ENCODE measurements around the gene CCNG2.
"Not testable (repeated sequence)": the region's sequence is repeated elsewhere in the genome, so short reads cannot be mapped to it uniquely, and the experiment has no call there.

Gene CCNG2

DNA sequence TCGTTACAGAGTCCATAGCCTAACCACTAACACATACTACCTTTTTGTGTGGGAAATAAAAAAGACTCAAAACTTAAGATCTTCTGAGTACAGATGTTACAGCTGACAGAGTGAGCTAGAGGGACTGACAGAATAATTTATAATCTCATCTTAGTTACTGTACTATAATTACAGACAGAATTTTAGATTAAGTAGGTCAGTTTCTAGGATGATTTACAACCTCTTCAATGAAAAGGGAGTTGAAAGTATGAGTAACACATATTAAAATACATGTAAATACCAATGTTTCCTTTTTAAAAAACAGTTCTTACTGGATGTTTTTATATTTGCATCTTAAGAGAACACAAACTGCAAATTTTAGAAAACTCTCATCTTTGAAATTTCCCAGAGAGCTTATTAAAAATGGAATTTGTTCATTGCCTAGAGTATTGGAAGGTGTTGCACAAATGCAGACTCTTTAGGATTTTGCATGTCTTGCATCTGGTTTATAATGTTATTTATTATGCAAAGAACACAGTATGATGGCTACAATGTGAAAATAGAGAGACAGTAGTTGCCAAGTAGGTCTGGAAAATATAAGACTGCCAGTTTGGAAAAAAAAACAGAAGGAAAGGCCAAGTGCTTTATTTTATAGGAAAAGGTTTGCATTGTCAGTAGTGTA lies 24.2 kb upstream of the CCNG2 start:
- H3K4me3 ChIP-seq (ENCODE audit: low read depth, low read length): no peak overlapping the region
- TF ChIP-seq, protein P1, sequence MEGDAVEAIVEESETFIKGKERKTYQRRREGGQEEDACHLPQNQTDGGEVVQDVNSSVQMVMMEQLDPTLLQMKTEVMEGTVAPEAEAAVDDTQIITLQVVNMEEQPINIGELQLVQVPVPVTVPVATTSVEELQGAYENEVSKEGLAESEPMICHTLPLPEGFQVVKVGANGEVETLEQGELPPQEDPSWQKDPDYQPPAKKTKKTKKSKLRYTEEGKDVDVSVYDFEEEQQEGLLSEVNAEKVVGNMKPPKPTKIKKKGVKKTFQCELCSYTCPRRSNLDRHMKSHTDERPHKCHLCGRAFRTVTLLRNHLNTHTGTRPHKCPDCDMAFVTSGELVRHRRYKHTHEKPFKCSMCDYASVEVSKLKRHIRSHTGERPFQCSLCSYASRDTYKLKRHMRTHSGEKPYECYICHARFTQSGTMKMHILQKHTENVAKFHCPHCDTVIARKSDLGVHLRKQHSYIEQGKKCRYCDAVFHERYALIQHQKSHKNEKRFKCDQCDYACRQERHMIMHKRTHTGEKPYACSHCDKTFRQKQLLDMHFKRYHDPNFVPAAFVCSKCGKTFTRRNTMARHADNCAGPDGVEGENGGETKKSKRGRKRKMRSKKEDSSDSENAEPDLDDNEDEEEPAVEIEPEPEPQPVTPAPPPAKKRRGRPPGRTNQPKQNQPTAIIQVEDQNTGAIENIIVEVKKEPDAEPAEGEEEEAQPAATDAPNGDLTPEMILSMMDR (IDR thresholded peaks at IDR 0.05; ENCODE audit: borderline replicate concordance, insufficient read depth, low read depth, low read length): no peak

DNA sequence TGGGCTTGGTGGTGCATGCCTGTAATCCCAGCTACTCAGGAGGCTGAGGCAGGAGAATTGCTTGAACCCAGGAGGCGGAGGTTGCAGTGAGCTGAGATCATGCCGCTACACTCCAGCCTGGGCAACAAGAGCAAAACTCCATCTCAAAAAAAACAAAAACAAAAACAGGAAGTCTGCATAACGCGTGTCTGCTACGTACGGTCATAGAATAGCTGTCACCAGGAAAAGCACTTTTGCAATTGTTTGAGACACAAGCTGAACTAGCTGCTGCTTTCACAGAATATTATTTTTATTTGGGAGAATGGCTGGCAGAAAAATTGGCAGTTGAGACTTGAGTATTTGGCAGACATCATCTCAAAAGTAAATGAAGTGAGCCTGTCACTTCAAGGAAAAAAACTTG lies 19.6 kb upstream of the CCNG2 start:
- H3K4me3 ChIP-seq (ENCODE audit: low read depth, low read length): not testable (repeated sequence)

DNA sequence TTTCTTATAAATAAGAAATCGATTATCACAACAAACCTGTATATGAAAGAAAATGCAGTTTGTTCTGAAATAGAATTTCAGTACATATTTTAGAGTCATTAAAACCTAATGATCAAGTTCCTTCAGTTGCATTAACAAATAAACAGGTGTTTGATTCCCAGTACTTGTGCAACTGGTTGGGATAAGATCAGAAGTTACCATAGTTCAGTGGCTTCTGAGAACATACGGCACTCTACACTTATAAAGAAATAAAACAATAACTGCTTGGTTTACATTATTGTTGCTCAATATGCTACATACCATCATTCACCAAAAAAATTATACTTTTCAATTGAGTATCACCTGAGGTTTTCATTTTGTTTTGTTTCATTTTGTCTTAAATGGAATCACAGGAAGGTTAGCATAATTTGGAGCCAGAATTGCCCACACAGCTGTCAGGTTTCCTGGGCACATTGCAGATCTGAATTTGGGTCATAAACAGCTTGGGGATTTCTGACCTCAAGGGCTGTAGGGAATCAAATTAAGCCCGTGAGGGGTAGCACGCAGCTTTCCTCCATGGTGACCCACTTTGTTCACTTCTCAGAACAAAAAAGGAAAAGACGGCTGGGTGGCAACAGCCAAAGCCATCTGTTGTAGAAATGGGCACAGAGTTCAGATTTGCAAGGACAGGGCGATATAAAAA lies 14.9 kb upstream of the CCNG2 start:
- TF ChIP-seq, protein P1 (IDR thresholded peaks at IDR 0.05; ENCODE audit: borderline replicate concordance, insufficient read depth, low read depth, low read length): no peak
- no peak overlapping the region for H3K4me3 ChIP-seq (ENCODE audit: low read depth, low read length)

DNA sequence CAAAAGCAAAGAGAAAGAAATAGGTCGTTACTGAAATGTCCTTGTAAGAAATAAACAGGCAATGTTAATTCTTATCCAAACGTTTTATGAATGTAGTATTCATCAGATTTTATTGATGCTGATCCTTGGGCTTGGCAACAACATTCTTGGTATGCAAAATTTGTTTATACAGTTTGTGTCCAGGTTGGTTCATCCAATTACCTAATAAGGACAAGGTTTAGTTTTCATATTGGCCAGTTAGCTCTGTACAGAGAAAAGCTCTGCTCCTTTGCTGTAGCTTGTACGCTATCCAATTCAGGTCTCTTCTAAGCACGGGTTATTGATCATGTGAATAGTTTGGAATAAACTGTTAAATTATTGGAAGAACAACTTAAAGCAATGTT lies 14.4 kb upstream of the CCNG2 start:
- no peak overlapping the region for H3K4me3 ChIP-seq (ENCODE audit: low read depth, low read length)
- TF ChIP-seq, protein P1 (IDR thresholded peaks at IDR 0.05; ENCODE audit: borderline replicate concordance, insufficient read depth, low read depth, low read length): no peak

DNA sequence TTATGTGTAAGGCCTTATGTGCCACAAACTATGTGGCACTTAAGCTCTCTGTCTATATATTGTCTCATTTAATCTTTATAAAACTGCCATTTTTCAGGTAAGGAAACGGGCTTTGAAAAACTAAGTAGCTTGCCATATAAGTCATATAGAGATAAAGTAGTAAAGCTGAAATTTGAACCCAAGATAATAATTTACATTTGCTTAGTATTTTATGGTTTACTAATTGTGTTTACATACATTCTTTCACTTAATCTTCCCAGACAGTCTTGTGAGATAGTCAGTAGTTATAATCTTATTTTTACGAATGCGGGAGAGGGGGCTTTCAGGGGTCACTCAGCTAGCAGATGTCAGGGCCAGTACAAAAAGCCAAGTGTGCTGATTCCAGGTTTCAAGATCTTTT lies 13.9 kb upstream of the CCNG2 start:
- H3K4me3 ChIP-seq (ENCODE audit: low read depth, low read length): no peak overlapping the region
- TF ChIP-seq, protein P1 (IDR thresholded peaks at IDR 0.05; ENCODE audit: borderline replicate concordance, insufficient read depth, low read depth, low read length): no peak

DNA sequence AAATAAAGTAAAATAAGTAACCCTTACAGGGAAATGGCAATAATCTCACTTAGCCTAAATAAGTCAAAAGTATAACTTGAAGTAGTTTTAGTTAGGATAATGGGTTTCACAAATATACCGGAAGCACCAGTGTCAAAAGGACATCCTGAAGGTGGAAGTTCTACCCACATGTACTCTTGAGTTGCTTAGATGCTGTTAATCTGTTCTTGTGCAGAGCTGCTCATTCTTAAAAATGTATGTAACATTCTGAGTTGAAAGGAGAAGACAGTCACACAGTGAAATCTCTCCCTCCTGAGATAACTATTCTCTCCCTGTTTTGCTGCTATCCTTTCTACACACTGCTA lies 11.2 kb upstream of the CCNG2 start:
- TF ChIP-seq, protein P1 (IDR thresholded peaks at IDR 0.05; ENCODE audit: borderline replicate concordance, insufficient read depth, low read depth, low read length): no peak
- H3K4me3 ChIP-seq (ENCODE audit: low read depth, low read length): no peak overlapping the region

DNA sequence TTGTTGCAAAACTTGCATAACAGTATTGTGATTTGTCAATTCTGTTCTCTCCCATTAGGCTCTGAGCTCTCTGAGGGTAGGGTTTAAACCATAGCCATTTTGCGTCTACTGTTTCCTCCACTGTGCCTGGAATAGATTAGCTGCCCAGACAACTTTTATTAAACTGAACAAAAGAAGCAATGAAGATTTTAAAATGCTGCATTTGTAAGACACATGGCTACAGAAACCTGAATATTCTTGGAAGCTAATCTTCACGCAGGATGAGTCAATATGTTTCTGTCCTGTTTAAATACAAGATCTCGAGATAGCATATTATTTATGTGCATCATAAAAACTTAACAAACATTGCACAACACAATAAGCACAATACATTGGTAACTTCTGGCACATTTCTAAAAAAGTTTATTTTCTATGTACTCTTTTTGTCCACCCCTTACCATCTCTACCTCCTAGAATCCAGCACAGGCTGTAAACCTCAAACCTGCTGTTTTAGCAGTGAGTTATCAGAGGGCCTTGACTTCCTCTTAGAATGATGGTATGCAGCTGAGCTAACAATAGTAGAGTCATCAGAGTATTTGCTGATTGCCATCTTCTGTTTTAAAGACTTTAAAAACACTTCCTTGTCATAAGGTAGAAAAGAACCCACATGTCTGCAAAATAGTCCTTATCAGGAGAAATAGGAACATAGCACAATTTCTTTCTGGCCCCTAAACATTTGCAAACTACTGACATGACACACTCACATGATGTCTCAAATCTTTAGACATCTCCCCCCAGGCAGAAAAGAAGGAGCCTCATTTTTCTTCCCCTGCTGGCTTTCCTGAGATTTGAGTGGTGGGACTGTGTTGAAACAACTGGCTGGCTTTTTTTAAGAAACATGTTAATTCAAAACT lies 10.6 kb upstream of the CCNG2 start:
- TF ChIP-seq, protein P1 (IDR thresholded peaks at IDR 0.05; ENCODE audit: borderline replicate concordance, insufficient read depth, low read depth, low read length): no peak
- H3K4me3 ChIP-seq (ENCODE audit: low read depth, low read length): no peak overlapping the region
